H1 (cell line): ENCODE measurements around the gene TASP1. TPM values are rescaled to one million over a fixed set of nuclear protein-coding genes. Genes with fewer than 3 reads are reported as not detected.

Source experiments
- CTCF ChIA-PET: fragments of 300-600 bp; sonication (Branson Sonifier 250); formaldehyde crosslinking; loops from one replicate; lab custom pipeline; 2021; ENCODE audit not compliant: partially characterized antibody; lab: Charles Lee
- POLR2A ChIA-PET: fragments of 300-600 bp; sonication (Branson Sonifier 250); formaldehyde crosslinking; loops from one replicate; lab custom pipeline; 2021; ENCODE audit warnings: inconsistent platforms; ENCODE audit not compliant: partially characterized antibody; lab: Charles Lee
- DNase-seq, 2 experiments: peaks; one replicate each; pipeline versions ENCODE4 v3.0.0 to v3.0.0-alpha.2; 2010 to 2022; ENCODE audit warnings: low spot score in 2 of 2, low read depth in 1 of 2, mixed read lengths in 1 of 2
- FAIRE-seq: peaks from 2 replicates; lab custom pipeline; 2011; peaks lifted over from hg19 to GRCh38; lab: Jason Lieb, UNC
- H2AFZ ChIP-seq: 2 replicates; pipeline ENCODE4 v1.8.1; 2012; ENCODE audit warnings: low read length, inconsistent platforms
- H2AK5ac ChIP-seq: 2 replicates; pipeline ENCODE4 v1.6.1; 2013; ENCODE audit warnings: low read depth, low read length
- H2BK120ac ChIP-seq: replicated peaks from 2 replicates; pipeline ENCODE3; 2013; ENCODE audit warnings: low read depth, low read length, inconsistent platforms
- H2BK12ac ChIP-seq: 2 replicates; pipeline ENCODE4 v1.6.1; 2013; ENCODE audit warnings: low read depth, low read length
- H2BK15ac ChIP-seq: 2 replicates; pipeline ENCODE4 v1.6.1; 2013; ENCODE audit warnings: low read length
- H2BK20ac ChIP-seq: 2 replicates; pipeline ENCODE4 v1.6.1; 2013; ENCODE audit warnings: low read length
- H2BK5ac ChIP-seq: 2 replicates; pipeline ENCODE4 v1.6.1; 2013; ENCODE audit warnings: low read depth, low read length
- H3K14ac ChIP-seq: 2 replicates; pipeline ENCODE4 v1.6.1; 2013; ENCODE audit warnings: inconsistent platforms; ENCODE audit not compliant: insufficient read length
- H3K18ac ChIP-seq: 2 replicates; pipeline ENCODE4 v1.6.1; 2013; ENCODE audit warnings: low read length; ENCODE audit errors: extremely low read depth
- H3K23ac ChIP-seq: 2 replicates; pipeline ENCODE4 v1.6.1; 2013; ENCODE audit warnings: inconsistent platforms; ENCODE audit not compliant: insufficient read length
- H3K23me2 ChIP-seq: 2 replicates; pipeline ENCODE4 v1.6.1; 2013; ENCODE audit warnings: low read depth, low read length
- H3K27ac ChIP-seq: 2 replicates; pipeline ENCODE4 v1.6.1; 2011; ENCODE audit warnings: low read depth, low read length, inconsistent platforms
- H3K27me3 ChIP-seq, 4 experiments: replicated peaks in 1 of 4; 1 replicate in 1 of 4; 2 replicates in 3 of 4; pipeline versions ENCODE4 v1.6.1 to v1.8.1; 2011 to 2013; ENCODE audit warnings: low read length in 3 of 4, mild to moderate bottlenecking in 3 of 4, inconsistent platforms in 2 of 4, mixed read lengths in 2 of 4, moderate library complexity in 1 of 4; ENCODE audit not compliant: control insufficient read depth in 3 of 4, insufficient read depth in 3 of 4; ENCODE audit errors: extremely low read depth in 1 of 4
- H3K36me3 ChIP-seq, 4 experiments: 2 replicates each; pipeline versions ENCODE4 v1.6.1 to v1.8.1; 2011 to 2013; ENCODE audit warnings: mild to moderate bottlenecking in 4 of 4, low read length in 3 of 4, moderate library complexity in 2 of 4, control low read depth in 1 of 4, inconsistent platforms in 1 of 4; ENCODE audit not compliant: insufficient read depth in 4 of 4, control insufficient read depth in 2 of 4
- H3K4ac ChIP-seq: replicated peaks from 2 replicates; pipeline ENCODE3; 2013; ENCODE audit warnings: low read length, low read depth, mixed read lengths, inconsistent platforms; ENCODE audit not compliant: insufficient read length
- H3K4me1 ChIP-seq, 4 experiments: replicated peaks in 1 of 4; 1 replicate in 1 of 4; 2 replicates in 3 of 4; pipeline versions ENCODE4 v1.6.1 to v1.8.1; 2011 to 2013; ENCODE audit warnings: low read length in 3 of 4, inconsistent platforms in 2 of 4, mixed read lengths in 1 of 4; ENCODE audit not compliant: insufficient read depth in 4 of 4, control insufficient read depth in 3 of 4
- H3K4me2 ChIP-seq, 2 experiments: 2 replicates each; pipeline versions ENCODE4 v1.6.1 to v1.8.1; 2011 to 2013; ENCODE audit warnings: low read depth in 2 of 2, low read length in 2 of 2, control low read depth in 1 of 2, inconsistent platforms in 1 of 2, mild to moderate bottlenecking in 1 of 2; ENCODE audit not compliant: insufficient read depth in 1 of 2
- H3K4me3 ChIP-seq, 4 experiments: fragments of 200-600, 300-600 bp in 1 of 4; sonication (generic), shearing (Covaris generic), sonication (Bioruptor Twin) in 1 of 4; 2 replicates each; pipeline versions ENCODE4 v1.5.1 to v1.8.1; 2011 to 2016; ENCODE audit warnings: low read length in 4 of 4, low read depth in 3 of 4, control low read depth in 2 of 4, inconsistent platforms in 2 of 4, mild to moderate bottlenecking in 2 of 4, mixed read lengths in 1 of 4, moderate library complexity in 1 of 4; ENCODE audit not compliant: insufficient read depth in 2 of 4; ENCODE audit errors: extremely low read depth in 1 of 4
- H3K56ac ChIP-seq: replicated peaks from 2 replicates; pipeline ENCODE3; 2013; ENCODE audit warnings: low read depth, mild to moderate bottlenecking, mixed read lengths, low read length, inconsistent platforms; ENCODE audit not compliant: insufficient read length
- H3K79me1 ChIP-seq: 2 replicates; pipeline ENCODE4 v1.6.1; 2013; ENCODE audit warnings: low read depth, low read length, control low read depth
- H3K79me2 ChIP-seq, 2 experiments: 2 replicates each; pipeline versions ENCODE4 v1.6.1 to v1.8.1; 2012 to 2013; ENCODE audit warnings: low read length in 2 of 2, mild to moderate bottlenecking in 2 of 2, inconsistent platforms in 1 of 2; ENCODE audit not compliant: insufficient read depth in 2 of 2, control insufficient read depth in 1 of 2
- H3K9ac ChIP-seq, 4 experiments: replicated peaks in 1 of 4; 1 replicate in 1 of 4; 2 replicates in 3 of 4; pipeline versions ENCODE4 v1.6.1 to v1.8.1; 2011 to 2013; ENCODE audit warnings: low read depth in 3 of 4, low read length in 3 of 4, control low read depth in 2 of 4, mild to moderate bottlenecking in 2 of 4, moderate library complexity in 2 of 4, inconsistent platforms in 1 of 4; ENCODE audit errors: extremely low read depth in 1 of 4
- H3K9me3 ChIP-seq, 2 experiments: 2 replicates each; pipeline versions ENCODE4 v1.6.1 to v1.8.1; 2012 to 2013; ENCODE audit warnings: mild to moderate bottlenecking in 2 of 2, moderate library complexity in 2 of 2, control low read depth in 1 of 2, inconsistent platforms in 1 of 2, low read depth in 1 of 2, low read length in 1 of 2, mixed read lengths in 1 of 2; ENCODE audit not compliant: insufficient read depth in 2 of 2
- H4K20me1 ChIP-seq, 2 experiments: replicated peaks in 1 of 2; 2 replicates each; pipeline versions ENCODE3 to v1.8.1; 2011 to 2013; ENCODE audit warnings: inconsistent platforms in 2 of 2, low read length in 2 of 2, mild to moderate bottlenecking in 1 of 2; ENCODE audit not compliant: insufficient read depth in 2 of 2, control insufficient read depth in 1 of 2
- H4K5ac ChIP-seq: 2 replicates; pipeline ENCODE4 v1.6.1; 2013; ENCODE audit warnings: low read length, low read depth, mixed read lengths, inconsistent platforms; ENCODE audit not compliant: insufficient read length
- H4K8ac ChIP-seq: 2 replicates; pipeline ENCODE4 v1.8.0; 2013; ENCODE audit warnings: mild to moderate bottlenecking, moderate library complexity, low read length, inconsistent platforms; ENCODE audit not compliant: insufficient read depth; ENCODE audit errors: extremely low read depth
- H4K91ac ChIP-seq: replicated peaks from 2 replicates; pipeline ENCODE3; 2013; ENCODE audit warnings: low read length, mixed read lengths, inconsistent platforms; ENCODE audit not compliant: insufficient read length
- CBX8 ChIP-seq: fragments of 300-800, 300-1000 bp; sonication (generic); IDR thresholded peaks from 2 replicates; pipeline ENCODE4 v1.7.1; 2016; ENCODE audit warnings: low read depth, low read length, borderline replicate concordance
- CHD2 ChIP-seq: IDR thresholded peaks from 2 replicates; pipeline ENCODE4 v1.6.1; 2012; ENCODE audit warnings: low read length, improper control_type of control experiment
- CTBP2 ChIP-seq: IDR thresholded peaks from 2 replicates; pipeline ENCODE4 v1.7.0; 2011; ENCODE audit warnings: borderline replicate concordance, mild to moderate bottlenecking, moderate library complexity, mixed read lengths, low read length; ENCODE audit not compliant: insufficient read depth, insufficient read length
- KDM1A ChIP-seq: fragments of 200-600, 300-600 bp; sonication (generic); IDR thresholded peaks from 2 replicates; pipeline ENCODE4 v1.7.1; 2016; ENCODE audit warnings: mild to moderate bottlenecking, low read length, borderline replicate concordance
- POLR2A ChIP-seq, 2 experiments: IDR thresholded peaks; 1 replicate in 1 of 2; 2 replicates in 1 of 2; pipeline ENCODE4 v1.6.1; 2011; ENCODE audit warnings: low read depth in 2 of 2, low read length in 2 of 2, mild to moderate bottlenecking in 2 of 2; ENCODE audit errors: control extremely low read depth in 1 of 2
- TBP ChIP-seq: IDR thresholded peaks from 2 replicates; pipeline ENCODE4 v1.6.1; 2011; ENCODE audit warnings: low read depth, low read length, improper control_type of control experiment
- WGBS, 2 experiments: shearing (Covaris generic) in 1 of 2; methylation state at CpG; one replicate each; pipeline versions ENCODE4 v1.1.6 to v1.1.7; 2013 to 2015; ENCODE audit warnings: low lambda C conversion rate in 2 of 2, mixed read lengths in 2 of 2, inconsistent platforms in 1 of 2, low coverage in 1 of 2, missing lambda C conversion rate in 1 of 2; ENCODE audit not compliant: insufficient replicate concordance in 2 of 2, insufficient coverage in 1 of 2, insufficient read length in 1 of 2; ENCODE audit errors: extremely low coverage in 1 of 2, missing lambda C conversion rate in 1 of 2; 5-methylcytosine and 5-hydroxymethylcytosine counted together
- polyA plus RNA-seq, 7 experiments: library from polyadenylated mRNA; depleted of rRNA in 3 of 7; stranded (reverse) in 5 of 7; unstranded in 2 of 7; fragments of >200 nt in 5 of 7; fragments of 200-250 nt in 2 of 7; gene quantifications; 1 replicate in 5 of 7; 2 replicates in 1 of 7; 4 replicates in 1 of 7; pipeline versions ENCODE4 v1.2.1 to v1.2.3, GENCODE V29; 2011 to 2013; ENCODE audit warnings: missing spikeins in 2 of 7, mixed read lengths in 2 of 7
- total RNA-seq: library from RNA; stranded (reverse); fragmentation: NEBNext Ultra II Directional; extraction: Animal tissue kit (Norgen Biotek cat#: 25700); gene quantifications from 2 replicates; pipeline ENCODE4 v1.2.1, GENCODE V29; 2021
- TF ChIP-seq, protein P1 (sequence below): IDR thresholded peaks from 2 replicates; pipeline ENCODE4 v1.6.1; 2012; ENCODE audit warnings: inconsistent platforms

TASP1 gene
- total and polyA plus RNA-seq, 2 of the 8 experiments (the other 6 are each of a cell fraction or from before 2014, with no cell fraction given): 4.5 to 10.9 TPM

DNA sequence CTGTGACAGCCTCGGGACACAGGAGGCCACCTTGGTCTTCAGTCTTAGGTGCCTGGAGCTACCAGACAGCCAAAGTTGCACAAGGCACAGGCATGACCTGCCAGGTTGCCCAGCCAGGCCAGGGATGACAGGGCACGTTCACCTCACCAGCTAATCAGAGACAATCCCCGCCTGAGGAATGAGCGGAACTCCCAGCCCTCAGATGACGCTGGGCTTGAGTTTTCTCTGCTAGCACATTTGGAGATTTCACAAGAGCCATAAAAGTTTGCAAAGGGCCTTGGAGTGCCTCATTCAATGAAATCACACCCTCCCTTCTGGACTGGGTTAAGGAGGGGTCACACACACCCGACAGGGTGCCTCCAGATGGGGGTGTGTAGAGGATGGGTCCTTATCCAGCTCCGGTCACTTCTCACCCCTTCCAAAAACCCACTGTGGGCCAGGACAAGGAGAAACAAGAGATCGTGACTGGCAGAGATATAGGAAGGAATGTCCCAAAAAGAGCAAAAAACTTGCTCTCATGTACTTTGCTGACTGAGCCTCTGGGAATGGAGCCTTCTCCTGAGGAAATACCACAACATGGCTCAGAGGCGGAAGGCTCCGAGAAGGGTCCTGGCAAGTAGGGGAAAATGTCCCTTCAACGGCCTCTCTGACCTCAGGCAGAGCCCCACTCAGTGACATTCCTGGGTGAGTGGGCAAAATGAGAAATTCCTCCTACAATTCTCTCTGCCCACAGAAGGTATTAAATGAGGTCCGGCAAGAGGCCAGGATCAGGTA is 296.1 kb downstream of the TASP1 start:
- Histone ChIP-seq H3K23ac (no peak overlapping the region), H2BK20ac (peak overlapping the region; percentile 36; the same call in 1 of the 2 replicates), H3K27me3 (no peaks in the 10 kb centered on the region), H3K4me3 (no peak overlapping the region), H3K18ac (no peak overlapping the region; the same call in 1 of the 2 replicates), H4K20me1 (no peaks in the 10 kb centered on the region), H2BK120ac (peak overlapping the region; percentile 10), H3K4me1 (no peaks in the 10 kb centered on the region; a peak in 2 of 7 replicates), H3K27ac (no peak overlapping the region), H2AK5ac (no peak overlapping the region), H3K36me3 (no peaks in the 10 kb centered on the region), H4K8ac (no peak overlapping the region), H3K9ac (no peak overlapping the region), H3K14ac (no peak overlapping the region), H2AFZ (no peak overlapping the region), H2BK12ac (peak overlapping the region; percentile 45; the same call in 1 of the 2 replicates), H3K56ac (no peak overlapping the region), H2BK5ac (no peak overlapping the region; the same call in 1 of the 2 replicates), H3K4ac (no peak overlapping the region), H3K79me2 (no peaks in the 10 kb centered on the region), H3K9me3 (no peaks in the 10 kb centered on the region), H2BK15ac (peak overlapping the region; percentile 6; the same call in 1 of the 2 replicates), H4K5ac (no peak overlapping the region), H3K79me1 (no peaks in the 10 kb centered on the region), H3K23me2 (no peaks in the 10 kb centered on the region), H4K91ac (peak overlapping the region; percentile 56), H3K4me2 (no peak overlapping the region)
- FAIRE-seq (no peak), DNase-seq (no peak)
- ChIA-PET CTCF (interaction anchor here (1.0 to 2.4 kb wide), 3 partner anchors 18 to 204 kb away, joined by 4 to 10 read pairs (median 8); no protein-coding TSS in a partner anchor), POLR2A (interaction anchor here (1.0 kb wide), 1 partner anchor 20 kb away, joined by 3 read pairs; no protein-coding TSS in a partner anchor)
- 93% methylated on average over 12 of the region's 12 CpGs; no CpG with 5 or more reads in 1 of the 2 experiments for WGBS, 2 experiments
- no peak for TF ChIP-seq TBP
- TF ChIP-seq CBX8: no peak
- no peak for TF ChIP-seq KDM1A
- no peak for TF ChIP-seq CTBP2
- TF ChIP-seq, protein P1, sequence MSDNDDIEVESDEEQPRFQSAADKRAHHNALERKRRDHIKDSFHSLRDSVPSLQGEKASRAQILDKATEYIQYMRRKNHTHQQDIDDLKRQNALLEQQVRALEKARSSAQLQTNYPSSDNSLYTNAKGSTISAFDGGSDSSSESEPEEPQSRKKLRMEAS: no peak
- no peak for TF ChIP-seq CHD2
- TF ChIP-seq POLR2A (IDR thresholded peaks at IDR 0.05; ENCODE audit: control extremely low read depth in 1 of 2, low read depth in 2 of 2, low read length in 2 of 2): no peak
